ENCODE data around the gene COL9A2.

The COL9A2 gene

DNA sequence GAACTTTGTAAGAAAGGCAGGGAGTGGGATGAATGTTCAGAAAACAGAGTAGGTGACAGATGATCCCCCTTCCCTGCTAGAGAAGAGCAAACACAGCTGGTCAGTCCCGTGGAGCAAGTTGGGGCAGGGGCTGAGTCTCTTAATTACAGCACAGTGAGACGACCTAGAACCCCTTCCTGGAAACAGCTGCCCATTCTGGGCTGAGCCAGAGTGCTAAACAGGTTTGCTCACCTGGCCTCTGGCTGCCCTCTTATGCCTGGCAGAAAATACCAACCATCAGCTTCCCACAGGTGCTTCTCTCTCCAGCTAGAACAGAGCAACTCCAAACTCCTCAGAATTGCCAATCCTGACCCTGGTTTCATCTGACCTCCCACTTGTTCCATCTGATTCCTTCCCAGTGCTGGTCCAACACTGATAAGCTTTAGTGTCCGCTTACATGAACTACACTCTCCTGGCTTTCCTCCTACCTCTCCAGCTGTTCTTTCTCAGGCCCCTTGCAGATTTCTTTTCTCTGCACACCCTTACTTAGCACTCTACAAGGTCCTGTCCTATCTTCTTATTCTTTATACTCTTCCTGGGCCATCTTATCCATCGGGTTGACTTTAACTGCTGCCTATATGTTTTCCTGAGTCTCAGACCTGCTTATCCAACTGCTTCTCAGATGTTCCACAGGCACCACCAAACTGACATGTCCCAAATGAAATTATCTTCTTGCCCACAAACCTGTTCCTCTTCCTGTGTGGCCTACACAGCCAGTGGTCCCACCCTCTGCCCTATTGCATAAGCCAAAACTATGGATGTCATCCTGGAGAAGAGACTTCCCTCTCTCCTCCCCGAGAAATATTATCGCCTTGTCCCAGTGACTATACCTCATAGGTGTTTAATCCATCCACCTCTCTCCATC is 22.6 kb upstream of the COL9A2 start:
- no peak for ATAC-seq
- TF ChIP-seq OSR1 (CRISPR knock-in tag; IDR thresholded peaks at IDR 0.05): no peak
- no peak for TF ChIP-seq ZNF70 (CRISPR knock-in tag; IDR thresholded peaks at IDR 0.05)
- TF ChIP-seq, protein P1, sequence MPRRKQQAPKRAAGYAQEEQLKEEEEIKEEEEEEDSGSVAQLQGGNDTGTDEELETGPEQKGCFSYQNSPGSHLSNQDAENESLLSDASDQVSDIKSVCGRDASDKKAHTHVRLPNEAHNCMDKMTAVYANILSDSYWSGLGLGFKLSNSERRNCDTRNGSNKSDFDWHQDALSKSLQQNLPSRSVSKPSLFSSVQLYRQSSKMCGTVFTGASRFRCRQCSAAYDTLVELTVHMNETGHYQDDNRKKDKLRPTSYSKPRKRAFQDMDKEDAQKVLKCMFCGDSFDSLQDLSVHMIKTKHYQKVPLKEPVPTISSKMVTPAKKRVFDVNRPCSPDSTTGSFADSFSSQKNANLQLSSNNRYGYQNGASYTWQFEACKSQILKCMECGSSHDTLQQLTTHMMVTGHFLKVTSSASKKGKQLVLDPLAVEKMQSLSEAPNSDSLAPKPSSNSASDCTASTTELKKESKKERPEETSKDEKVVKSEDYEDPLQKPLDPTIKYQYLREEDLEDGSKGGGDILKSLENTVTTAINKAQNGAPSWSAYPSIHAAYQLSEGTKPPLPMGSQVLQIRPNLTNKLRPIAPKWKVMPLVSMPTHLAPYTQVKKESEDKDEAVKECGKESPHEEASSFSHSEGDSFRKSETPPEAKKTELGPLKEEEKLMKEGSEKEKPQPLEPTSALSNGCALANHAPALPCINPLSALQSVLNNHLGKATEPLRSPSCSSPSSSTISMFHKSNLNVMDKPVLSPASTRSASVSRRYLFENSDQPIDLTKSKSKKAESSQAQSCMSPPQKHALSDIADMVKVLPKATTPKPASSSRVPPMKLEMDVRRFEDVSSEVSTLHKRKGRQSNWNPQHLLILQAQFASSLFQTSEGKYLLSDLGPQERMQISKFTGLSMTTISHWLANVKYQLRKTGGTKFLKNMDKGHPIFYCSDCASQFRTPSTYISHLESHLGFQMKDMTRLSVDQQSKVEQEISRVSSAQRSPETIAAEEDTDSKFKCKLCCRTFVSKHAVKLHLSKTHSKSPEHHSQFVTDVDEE (CRISPR knock-in tag; IDR thresholded peaks at IDR 0.05): no peak
- no peak for TF ChIP-seq ISL1 (CRISPR knock-in tag; IDR thresholded peaks at IDR 0.05)
- no peak for TF ChIP-seq BACH2 (CRISPR knock-in tag; IDR thresholded peaks at IDR 0.05; ENCODE audit: borderline replicate concordance)
- no peak for TF ChIP-seq RARB (CRISPR knock-in tag; IDR thresholded peaks at IDR 0.05)
- no peak for TF ChIP-seq ZNF565 (CRISPR knock-in tag; conservative IDR thresholded peaks at IDR 0.05; ENCODE audit: low read depth)
- no peak for TF ChIP-seq TCF4 (CRISPR knock-in tag; IDR thresholded peaks at IDR 0.05; ENCODE audit: borderline replicate concordance)
- TF ChIP-seq ZFP30 (CRISPR knock-in tag; IDR thresholded peaks at IDR 0.05): no peak

DNA sequence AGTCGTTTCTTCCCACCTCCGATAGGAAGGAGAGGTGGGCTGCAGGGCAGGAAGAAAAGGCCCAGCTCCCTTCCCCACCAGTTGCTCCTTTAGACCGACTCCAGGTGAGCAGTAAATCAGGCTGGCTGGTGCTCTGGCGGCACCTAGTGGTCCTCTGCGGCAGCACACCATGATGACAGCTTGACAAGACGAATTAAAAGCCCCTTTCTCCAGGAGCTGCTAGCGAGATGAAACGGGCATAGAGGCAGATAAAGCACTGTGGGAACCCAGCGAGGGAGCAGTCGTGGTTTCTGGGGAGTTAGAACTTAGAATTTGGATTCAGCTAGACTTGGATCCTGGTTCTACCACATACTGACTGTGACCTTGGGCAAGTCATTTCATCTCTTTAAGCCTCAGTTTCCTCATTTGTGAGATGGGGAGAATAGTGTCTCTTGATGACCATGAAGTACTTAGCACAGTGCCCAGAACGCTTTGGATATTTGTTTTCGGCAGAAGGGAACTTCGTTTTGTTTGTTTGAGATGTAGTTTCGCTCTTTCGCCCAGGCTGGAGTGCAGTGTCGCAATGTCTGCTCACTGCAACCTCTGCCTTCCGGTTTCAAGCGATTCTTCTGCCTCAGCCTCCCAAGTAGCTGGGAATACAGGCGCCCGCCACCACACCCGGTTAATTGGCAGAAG is 21.8 kb upstream of the COL9A2 start:
- peak; percentile 97 for ATAC-seq
- TF ChIP-seq OSR1 (CRISPR knock-in tag; IDR thresholded peaks at IDR 0.05) (no peak), ESRRG (CRISPR knock-in tag; IDR thresholded peaks at IDR 0.05) (no peak), ZNF8 (CRISPR knock-in tag; IDR thresholded peaks at IDR 0.05) (no peak), TOX (CRISPR knock-in tag; IDR thresholded peaks at IDR 0.05; ENCODE audit: borderline replicate concordance) (no peak), ARNTL (CRISPR knock-in tag; IDR thresholded peaks at IDR 0.05; ENCODE audit: borderline replicate concordance, low read depth) (no peak), RARB (CRISPR knock-in tag; IDR thresholded peaks at IDR 0.05) (no peak), CSRNP3 (CRISPR knock-in tag; IDR thresholded peaks at IDR 0.05) (no peak), GLIS3 (CRISPR knock-in tag; IDR thresholded peaks at IDR 0.05) (no peak), ZNF565 (CRISPR knock-in tag; conservative IDR thresholded peaks at IDR 0.05; ENCODE audit: low read depth) (no peak), PPARA (CRISPR knock-in tag; IDR thresholded peaks at IDR 0.05; ENCODE audit: borderline replicate concordance) (no peak)

DNA sequence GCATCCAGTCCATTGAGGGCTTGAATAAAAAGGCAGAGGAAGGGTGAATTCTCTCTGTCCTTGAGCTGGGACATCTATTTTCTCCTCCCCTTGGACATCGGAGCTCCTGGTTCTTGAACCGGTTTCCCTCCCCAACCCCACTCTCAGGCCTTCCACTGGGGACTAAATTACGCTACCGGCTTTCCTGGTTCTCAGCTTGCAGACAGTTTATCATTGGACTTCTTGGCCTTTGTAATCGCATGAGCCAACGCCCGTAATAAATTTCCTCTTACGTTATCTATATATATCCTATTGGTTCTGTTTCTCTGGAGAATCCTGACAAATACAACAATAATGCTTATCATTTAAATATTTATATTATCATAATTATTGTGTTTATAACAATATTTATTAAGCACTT is 20.4 kb upstream of the COL9A2 start:
- TF ChIP-seq CSRNP3 (CRISPR knock-in tag; IDR thresholded peaks at IDR 0.05) (no peak), SNAI2 (CRISPR knock-in tag; IDR thresholded peaks at IDR 0.05) (no peak), RARB (CRISPR knock-in tag; IDR thresholded peaks at IDR 0.05) (no peak), PPARA (CRISPR knock-in tag; IDR thresholded peaks at IDR 0.05; ENCODE audit: borderline replicate concordance) (no peak), ZNF565 (CRISPR knock-in tag; conservative IDR thresholded peaks at IDR 0.05; ENCODE audit: low read depth) (no peak), ESRRG (CRISPR knock-in tag; IDR thresholded peaks at IDR 0.05) (no peak), BACH2 (CRISPR knock-in tag; IDR thresholded peaks at IDR 0.05; ENCODE audit: borderline replicate concordance) (no peak), ZFP30 (CRISPR knock-in tag; IDR thresholded peaks at IDR 0.05) (no peak), ZNF70 (CRISPR knock-in tag; IDR thresholded peaks at IDR 0.05) (no peak), ZFP3 (CRISPR knock-in tag; IDR thresholded peaks at IDR 0.05) (no peak)
- TF ChIP-seq, protein P2, sequence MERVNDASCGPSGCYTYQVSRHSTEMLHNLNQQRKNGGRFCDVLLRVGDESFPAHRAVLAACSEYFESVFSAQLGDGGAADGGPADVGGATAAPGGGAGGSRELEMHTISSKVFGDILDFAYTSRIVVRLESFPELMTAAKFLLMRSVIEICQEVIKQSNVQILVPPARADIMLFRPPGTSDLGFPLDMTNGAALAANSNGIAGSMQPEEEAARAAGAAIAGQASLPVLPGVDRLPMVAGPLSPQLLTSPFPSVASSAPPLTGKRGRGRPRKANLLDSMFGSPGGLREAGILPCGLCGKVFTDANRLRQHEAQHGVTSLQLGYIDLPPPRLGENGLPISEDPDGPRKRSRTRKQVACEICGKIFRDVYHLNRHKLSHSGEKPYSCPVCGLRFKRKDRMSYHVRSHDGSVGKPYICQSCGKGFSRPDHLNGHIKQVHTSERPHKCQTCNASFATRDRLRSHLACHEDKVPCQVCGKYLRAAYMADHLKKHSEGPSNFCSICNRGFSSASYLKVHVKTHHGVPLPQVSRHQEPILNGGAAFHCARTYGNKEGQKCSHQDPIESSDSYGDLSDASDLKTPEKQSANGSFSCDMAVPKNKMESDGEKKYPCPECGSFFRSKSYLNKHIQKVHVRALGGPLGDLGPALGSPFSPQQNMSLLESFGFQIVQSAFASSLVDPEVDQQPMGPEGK (CRISPR knock-in tag; IDR thresholded peaks at IDR 0.05; ENCODE audit: borderline replicate concordance): no peak
- no peak for ATAC-seq

Measured in SK-N-SH treated with all-trans-retinoic acid at 6 μM for 48 hours (cell line).